HepG2 (cell line): ENCODE data around the gene MRE11. TPM values are rescaled to one million over a fixed set of nuclear protein-coding genes. Genes with fewer than 3 reads are reported as not detected.

Source experiments
- SKIL ChIP-seq: sonication (generic); formaldehyde crosslinking; IDR thresholded peaks from 2 replicates; pipeline ENCODE4 v1.8.0; 2022; ENCODE audit warnings: missing genetic modification reagents, mild to moderate bottlenecking, moderate library complexity, borderline replicate concordance
- SOX6 ChIP-seq, 2 experiments: fragments of 450-650 bp in 1 of 2; sonication (generic) in 1 of 2; formaldehyde crosslinking in 1 of 2; IDR thresholded peaks; 2 replicates each; pipeline versions ENCODE4 v1.4.0 to v1.6.1; 2017 to 2020; ENCODE audit warnings: antibody characterized with exemption in 1 of 2, mild to moderate bottlenecking in 1 of 2, missing genetic modification reagents in 1 of 2
- ZFP62 ChIP-seq: sonication (generic); formaldehyde crosslinking; IDR thresholded peaks from 2 replicates; pipeline ENCODE4 v1.4.0; 2020; ENCODE audit warnings: missing genetic modification reagents
- ZHX2 ChIP-seq, 2 experiments: sonication (generic) in 1 of 2; formaldehyde crosslinking in 1 of 2; IDR thresholded peaks; 2 replicates each; pipeline versions ENCODE4 v1.6.1 to v1.9.0; 2014 to 2022; ENCODE audit warnings: antibody characterized with exemption in 1 of 2, borderline replicate concordance in 1 of 2, inconsistent platforms in 1 of 2, low read depth in 1 of 2, missing genetic modification reagents in 1 of 2
- ZNF562 ChIP-seq: sonication (generic); formaldehyde crosslinking; IDR thresholded peaks from 2 replicates; pipeline ENCODE4 v1.8.0; 2022; ENCODE audit warnings: missing genetic modification reagents, borderline replicate concordance
- ZNF615 ChIP-seq: sonication (generic); formaldehyde crosslinking; IDR thresholded peaks from 2 replicates; pipeline ENCODE4 v1.5.0; 2020; ENCODE audit warnings: mild to moderate bottlenecking, missing genetic modification reagents, borderline replicate concordance
- ZNF710 ChIP-seq: sonication (generic); formaldehyde crosslinking; IDR thresholded peaks from 2 replicates; pipeline ENCODE4 v1.5.0; 2020; ENCODE audit warnings: mild to moderate bottlenecking, missing genetic modification reagents, borderline replicate concordance
- polyA plus RNA-seq, 8 experiments: library from polyadenylated mRNA; depleted of rRNA in 3 of 8; stranded (reverse) in 7 of 8; unstranded in 1 of 8; fragments of >200 nt; fragmentation: Illumina TruSeq in 4 of 8; extraction: Trizol in 4 of 8; gene quantifications; 2 replicates each; pipeline versions ENCODE4 v1.2.1 to v1.2.3, GENCODE V29; 2011 to 2016; ENCODE audit warnings: low read depth in 4 of 8, missing spikeins in 1 of 8, mixed read lengths in 1 of 8; ENCODE audit not compliant: insufficient read depth in 1 of 8
- total RNA-seq, 5 experiments: library from RNA; depleted of rRNA; stranded (reverse); fragments of >200 nt; fragmentation: Illumina TruSeq; extraction: Trizol; gene quantifications; 2 replicates each; pipeline ENCODE4 v1.2.3, GENCODE V29; 2016; ENCODE audit warnings: low read depth in 1 of 5

Gene MRE11
- total and polyA plus RNA-seq, 2 of the 13 experiments (the other 11 are each of a cell fraction or from before 2014, with no cell fraction given), result 7.2 to 37.3 TPM

- TF ChIP-seq ZHX2 (IDR thresholded peaks at IDR 0.05; ENCODE audit: low read depth) (no peak), ZHX2 (CRISPR knock-in tag; IDR thresholded peaks at IDR 0.05; ENCODE audit: borderline replicate concordance) (no peak), ZNF710 (no peak), ZNF615 (CRISPR knock-in tag) (no peak), ZFP62 (CRISPR knock-in tag) (no peak), SKIL (CRISPR knock-in tag) (no peak), SOX6 (IDR thresholded peaks at IDR 0.05) (no peak), SOX6 (CRISPR knock-in tag; IDR thresholded peaks at IDR 0.05) (no peak), ZNF562 (no peak)
- TF ChIP-seq, all 625 proteins: peak for 0
Measured at GRCh38 chr11:94447149-94447548, 46.5 kb downstream of the MRE11 start (continued).
